Mesenteric fat pad (tissue), 1 donor: Measurements from ENCODE around the gene BBS9. TPM values are rescaled to one million over a fixed set of nuclear protein-coding genes. Genes with fewer than 3 reads are reported as not detected.

ENCODE experiments used
- DNase-seq: peaks from one replicate; pipeline ENCODE4 v3.0.0-alpha.2; 2020; ENCODE audit warnings: low spot score
- total RNA-seq: library from RNA; stranded (reverse); fragmentation: NEBNext Ultra II Directional; extraction: Animal tissue kit (Norgen Biotek cat#: 25700); gene quantifications from one replicate; pipeline ENCODE4 v1.2.1, GENCODE V29; 2021
- donor health status: DM: yes; HTN: yes; CAD: no.

The BBS9 gene
- total RNA-seq, 1 donor from 2014 or later, result 15.9 TPM

DNA sequence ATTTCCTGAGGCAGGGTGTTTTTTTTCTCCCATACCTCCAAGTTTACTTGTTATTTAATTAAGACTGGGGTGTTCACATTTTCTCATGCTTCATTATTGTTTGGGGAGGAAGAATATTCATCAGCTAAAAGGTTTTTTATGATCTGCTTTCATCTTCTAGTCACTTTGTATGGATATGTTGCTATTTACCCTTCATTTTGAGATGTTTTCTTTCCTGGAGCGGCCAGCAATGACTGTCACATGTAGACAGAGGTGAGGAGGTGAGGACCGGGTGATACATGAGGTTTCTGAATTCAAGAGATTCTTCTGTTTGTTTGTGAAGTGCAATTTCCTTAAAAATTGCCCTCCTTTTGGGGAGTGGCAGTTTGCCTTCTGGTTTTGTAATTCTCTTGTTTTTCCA is 514.2 kb downstream of the BBS9 start:
- no peak for DNase-seq

DNA sequence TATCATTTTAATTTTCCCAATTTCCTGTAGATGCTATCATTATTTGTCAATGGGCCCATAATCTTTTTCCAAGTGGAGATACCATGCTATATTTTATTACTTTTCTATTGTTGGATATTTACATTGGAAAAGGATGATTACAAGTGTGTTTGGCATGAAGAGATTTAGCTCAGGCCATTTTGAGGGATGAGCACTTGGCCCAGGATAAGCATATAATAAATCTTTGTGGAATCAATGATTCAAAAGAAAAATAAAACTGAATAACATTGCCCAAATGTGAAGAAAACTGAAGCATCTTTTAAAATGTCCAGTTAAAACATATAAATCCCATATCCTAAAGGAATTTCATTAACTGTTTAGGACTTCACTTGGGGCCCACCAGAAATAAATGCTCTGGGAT is 515.1 kb downstream of the BBS9 start:
- DNase-seq, result no peak

DNA sequence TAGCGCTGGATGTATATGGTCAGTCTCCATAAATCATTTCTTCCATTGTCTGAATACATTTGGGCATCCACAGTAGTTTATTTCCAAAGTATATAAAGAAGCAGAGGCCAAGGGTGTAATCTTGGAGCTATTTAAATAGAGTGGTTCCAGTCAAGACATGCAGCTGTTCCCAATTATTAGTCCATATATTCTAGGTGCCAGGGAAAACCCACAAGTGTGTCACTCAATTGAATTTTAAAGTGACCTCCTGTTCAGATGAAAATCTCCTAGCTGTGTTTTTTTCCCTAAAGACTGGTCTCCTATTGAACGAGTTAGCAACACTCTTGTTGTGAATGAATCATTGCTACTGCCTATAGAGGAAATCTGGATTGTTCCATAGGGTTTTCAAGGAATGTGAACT is 515.7 kb downstream of the BBS9 start:
- DNase-seq, result no peak

DNA sequence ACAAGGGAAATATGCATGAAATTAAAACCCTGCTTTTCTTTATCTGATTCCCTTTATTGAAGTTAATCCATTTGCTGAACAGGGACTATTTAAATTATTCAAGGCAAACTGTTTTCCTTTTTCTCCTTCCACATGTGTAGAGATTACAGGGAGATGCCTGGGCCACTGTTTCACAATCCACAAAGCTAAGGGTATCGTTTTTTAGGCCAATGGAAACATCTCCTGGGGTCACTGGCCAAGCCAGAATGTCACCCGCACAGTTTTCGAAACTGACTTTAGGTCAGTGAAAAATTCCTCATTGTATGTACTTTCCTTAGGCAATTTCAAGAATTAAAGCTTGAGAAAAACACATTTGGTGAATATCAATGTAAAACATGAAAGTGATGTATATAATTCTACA is 516.8 kb downstream of the BBS9 start:
- no peak for DNase-seq

DNA sequence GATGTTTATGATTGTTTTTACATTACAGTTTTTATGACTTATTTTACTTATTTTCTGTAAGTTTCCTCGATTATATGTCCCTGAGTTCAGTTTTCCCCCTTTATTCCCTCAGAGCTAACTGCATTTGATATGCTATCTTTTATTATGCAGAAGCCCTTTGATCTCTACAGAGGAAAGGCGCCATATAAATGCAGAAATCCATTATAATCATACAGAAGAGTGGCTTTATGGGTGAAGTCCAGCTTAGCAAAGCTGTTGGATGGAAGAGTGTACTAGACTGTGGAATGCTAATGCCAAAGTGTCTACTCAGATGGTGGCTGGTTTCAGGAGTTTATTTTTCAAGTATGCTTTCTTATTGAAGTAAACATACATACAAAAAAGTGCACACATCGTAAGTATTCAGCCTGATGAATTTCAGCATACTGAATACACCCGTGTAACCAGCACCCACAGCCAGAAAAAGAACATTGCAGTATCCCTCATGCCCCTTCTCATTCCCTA is 517.6 kb downstream of the BBS9 start:
- DNase-seq, result no peak

DNA sequence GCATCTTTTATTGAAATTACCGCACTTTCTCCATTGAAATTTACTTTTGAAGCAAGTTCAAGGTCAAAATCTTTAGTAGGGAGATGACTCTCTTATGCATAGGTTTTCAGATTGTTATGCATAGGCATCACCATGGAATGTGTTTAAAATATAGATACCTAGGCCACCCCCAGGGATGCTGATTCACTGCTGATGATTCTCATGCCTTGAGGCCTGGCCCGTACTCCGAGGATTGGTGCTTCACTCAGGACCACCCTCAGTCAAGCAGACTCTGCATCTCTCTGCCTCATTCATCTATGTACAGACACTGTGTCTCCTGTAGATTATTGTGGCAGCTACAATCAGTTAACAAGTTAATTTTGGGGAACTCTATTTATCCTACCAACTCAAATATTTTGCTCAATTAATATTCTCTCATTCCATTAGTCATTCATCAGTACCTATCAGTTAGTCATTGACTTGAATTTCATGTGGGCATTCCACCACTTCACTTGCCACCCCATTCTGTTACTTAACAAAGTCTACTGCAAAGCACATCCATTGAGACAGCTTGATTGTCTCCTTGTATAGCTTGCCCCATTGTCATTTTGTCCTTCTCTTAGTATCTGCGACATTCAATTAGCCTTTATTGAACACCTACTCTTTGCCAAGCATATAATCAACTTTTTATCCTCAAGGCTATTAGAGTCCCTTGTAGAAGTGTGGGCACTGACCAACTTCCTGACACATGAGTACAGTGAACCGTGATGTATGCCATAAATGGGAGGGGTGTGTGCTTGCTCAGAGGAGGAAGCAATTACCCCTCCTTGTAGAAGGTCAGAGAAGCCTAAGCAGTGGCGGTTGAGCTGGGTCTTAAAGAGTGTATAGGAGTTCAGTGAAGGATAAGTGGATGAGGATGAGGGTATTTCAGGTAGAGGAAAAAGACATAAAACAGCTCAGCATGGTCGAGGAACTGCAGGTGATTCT is 520.4 kb downstream of the BBS9 start:
- no peak for DNase-seq

DNA sequence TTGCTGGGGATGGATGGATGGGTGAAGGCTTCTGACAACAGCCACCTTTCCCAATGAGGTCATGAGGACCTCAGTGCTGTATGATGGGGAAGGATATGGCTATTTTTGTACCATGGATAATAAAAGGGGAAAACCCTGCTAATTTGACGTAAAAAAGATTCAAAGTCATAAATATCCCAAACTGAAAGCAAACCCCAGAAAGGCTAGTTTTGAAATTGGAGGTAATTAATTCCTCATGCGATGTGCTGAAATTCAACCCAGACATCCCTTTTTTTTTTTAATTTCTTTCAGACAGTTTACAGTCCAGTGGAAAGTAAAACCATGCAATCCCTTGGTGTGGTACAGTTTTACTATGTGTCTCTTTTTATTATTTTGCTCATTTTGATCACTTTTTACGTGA is 521.5 kb downstream of the BBS9 start:
- DNase-seq, result no peak

DNA sequence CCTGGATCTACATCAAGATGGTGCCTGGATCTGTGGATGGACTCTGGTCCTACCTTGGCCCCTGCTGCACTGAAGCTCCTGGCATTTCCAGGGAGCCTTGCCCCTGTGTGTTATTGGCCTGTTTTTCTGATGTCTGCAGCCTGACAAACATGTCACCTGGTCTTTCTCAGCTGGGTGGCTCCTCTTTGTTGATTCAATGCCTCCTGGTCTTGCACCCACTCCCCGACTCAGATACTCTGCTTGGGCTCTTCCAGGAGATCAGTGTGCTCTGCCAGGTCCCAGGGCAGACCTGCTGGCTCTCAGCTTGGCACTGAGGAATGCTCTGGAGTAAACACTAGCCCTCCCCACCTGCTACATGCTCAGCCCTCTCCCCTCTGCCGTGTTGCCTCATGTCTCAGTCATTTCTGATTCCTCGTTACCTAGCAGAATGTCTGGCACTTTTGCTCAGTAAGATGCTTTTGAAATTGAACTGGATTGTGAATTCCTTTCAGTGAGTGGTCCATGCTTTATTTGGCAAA is 522.7 kb downstream of the BBS9 start:
- DNase-seq, result no peak

GRCh38 chr7:33654676-33655075 is 525.3 kb downstream of the BBS9 start:
- no peak for DNase-seq

Other genes starting within 250 kb of the BBS9 start
- gene KBTBD2, start 237.8 kb upstream of the BBS9 start, total RNA-seq, result 33.9 TPM
- 113 TPM for gene FKBP9, start 172.1 kb upstream of the BBS9 start, total RNA-seq
- gene NT5C3A, start 66.8 kb upstream of the BBS9 start, total RNA-seq, result 18.5 TPM
- 8.0 TPM for gene RP9, start 20.2 kb upstream of the BBS9 start, total RNA-seq